ENCODE data around the gene ADCY3.

GRCh38 chr2:24824966-24825882 is 94.8 kb downstream of the ADCY3 start:
- TF ChIP-seq CTCF (IDR thresholded peaks at IDR 0.05) (peak in 2 of 4 experiments; percentile 13 to 41), POLR2A (IDR thresholded peaks at IDR 0.05) (no peak), EP300 (IDR thresholded peaks at IDR 0.05) (no peak)
